Gastrocnemius medialis (tissue), 4 donors: ENCODE results near the gene DNAJB13. TPM values are rescaled to one million over a fixed set of nuclear protein-coding genes. Genes with fewer than 3 reads are reported as not detected.

ENCODE experiments used
- ATAC-seq, 2 donors: fragments of 150-250 bp; one replicate each; pipeline ENCODE4 v1.9.1; 2016
- DNase-seq, 2 donors: peaks; one replicate each; pipeline ENCODE4 v3.0.0-alpha.2; 2019
- H3K27ac ChIP-seq, 4 donors: fragments of 200-600 bp; sonication (generic); 1 replicate in 1 of 4; 2 replicates in 3 of 4; pipeline ENCODE4 v1.5.1; 2016 to 2018; ENCODE audit warnings: mild to moderate bottlenecking in 2 of 4, moderate library complexity in 1 of 4
- H3K27me3 ChIP-seq, 3 donors: fragments of 200-600 bp; sonication (generic) in 2 of 3; 1 replicate in 1 of 3; 2 replicates in 2 of 3; pipeline versions ENCODE4 v1.5.1 to v1.6.0; 2016 to 2019; ENCODE audit warnings: mild to moderate bottlenecking in 1 of 3, moderate library complexity in 1 of 3
- H3K36me3 ChIP-seq, 2 donors: fragments of 200-600 bp; sonication (generic) in 1 of 2; one replicate each; pipeline ENCODE4 v1.5.1; 2017 to 2018
- H3K4me1 ChIP-seq, 2 donors: fragments of 200-600 bp; sonication (generic) in 1 of 2; one replicate each; pipeline ENCODE4 v1.5.1; 2016 to 2017; ENCODE audit warnings: mild to moderate bottlenecking in 2 of 2
- H3K4me3 ChIP-seq, 4 donors: fragments of 200-600 bp; sonication (generic) in 3 of 4; 1 replicate in 1 of 4; 2 replicates in 3 of 4; pipeline ENCODE4 v1.5.1; 2016 to 2019; ENCODE audit warnings: mild to moderate bottlenecking in 2 of 4
- H3K9me3 ChIP-seq, 3 donors: fragments of 200-600 bp; sonication (generic) in 2 of 3; 1 replicate in 1 of 3; 2 replicates in 2 of 3; pipeline ENCODE4 v1.5.1; 2016 to 2019
- POLR2A ChIP-seq, 2 donors: fragments of 450-650 bp; IDR thresholded peaks; one replicate each; pipeline ENCODE4 v1.6.1; 2017; ENCODE audit warnings: antibody characterized with exemption in 2 of 2, mild to moderate bottlenecking in 2 of 2, moderate library complexity in 2 of 2
- in situ Hi-C, 4 donors: fragments of 200-750 bp; cut with MboI; loops; one replicate each; pipeline versions ENCODE4 v1.15.0 to v1.8.0; 2017; ENCODE audit warnings: low sequenced_read_pairs in 4 of 4
- intact Hi-C: fragments of 100-400 bp; cut with DNase I; formaldehyde crosslinking; loops from one replicate; pipeline ENCODE4 v1.15.1; 2023; ENCODE audit warnings: low total_unique reads
- total RNA-seq, 4 donors: library from RNA; depleted of rRNA; stranded (reverse); fragments of >200 nt; gene quantifications; one replicate each; pipeline versions ENCODE4 v1.1.0 to v1.2.3, GENCODE V29; 2016
- TF ChIP-seq, protein P1 (sequence below), 5 experiments: fragments of 450-650 bp in 3 of 5; fragments of 200-600 bp in 2 of 5; sonication (generic) in 2 of 5; IDR thresholded peaks in 4 of 5; conservative IDR thresholded peaks in 1 of 5; 1 replicate in 4 of 5; 2 replicates in 1 of 5; pipeline ENCODE4 v1.5.1; 2016 to 2019; ENCODE audit warnings: antibody characterized with exemption in 5 of 5, mild to moderate bottlenecking in 3 of 5, moderate library complexity in 3 of 5

Gene DNAJB13
- total RNA-seq, 4 donors from 2014 or later: not detected

DNA sequence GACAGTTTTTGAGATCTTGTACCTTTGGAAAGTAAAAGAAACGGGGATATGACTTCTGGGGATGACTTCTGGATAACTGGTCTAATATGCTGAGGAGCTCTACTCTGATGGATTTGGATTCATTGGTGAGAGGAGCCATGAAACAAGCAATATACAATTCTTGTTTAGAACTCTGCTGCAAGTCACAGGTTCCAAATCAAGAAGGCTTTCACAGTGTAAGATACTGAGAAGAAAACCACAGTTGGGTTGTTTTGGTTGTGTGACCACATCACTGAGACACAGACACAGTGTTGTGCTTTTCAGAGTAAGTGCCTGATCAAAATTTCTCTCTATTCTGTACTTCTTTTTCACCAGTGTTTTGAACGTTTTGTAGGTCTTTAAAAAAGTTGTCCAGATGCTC is 44.9 kb downstream of the DNAJB13 start:
- Histone ChIP-seq H3K27me3 (no peaks in the 10 kb centered on the region), H3K36me3 (peaks cover 0 to 8% of the 10 kb centered on the region in 2 donors), H3K27ac (peak overlapping the region in 1 of 4 donors; percentile 38), H3K9me3 (no peaks in the 10 kb centered on the region), H3K4me3 (no peak overlapping the region), H3K4me1 (no peaks in the 10 kb centered on the region)
- TF ChIP-seq, protein P1, sequence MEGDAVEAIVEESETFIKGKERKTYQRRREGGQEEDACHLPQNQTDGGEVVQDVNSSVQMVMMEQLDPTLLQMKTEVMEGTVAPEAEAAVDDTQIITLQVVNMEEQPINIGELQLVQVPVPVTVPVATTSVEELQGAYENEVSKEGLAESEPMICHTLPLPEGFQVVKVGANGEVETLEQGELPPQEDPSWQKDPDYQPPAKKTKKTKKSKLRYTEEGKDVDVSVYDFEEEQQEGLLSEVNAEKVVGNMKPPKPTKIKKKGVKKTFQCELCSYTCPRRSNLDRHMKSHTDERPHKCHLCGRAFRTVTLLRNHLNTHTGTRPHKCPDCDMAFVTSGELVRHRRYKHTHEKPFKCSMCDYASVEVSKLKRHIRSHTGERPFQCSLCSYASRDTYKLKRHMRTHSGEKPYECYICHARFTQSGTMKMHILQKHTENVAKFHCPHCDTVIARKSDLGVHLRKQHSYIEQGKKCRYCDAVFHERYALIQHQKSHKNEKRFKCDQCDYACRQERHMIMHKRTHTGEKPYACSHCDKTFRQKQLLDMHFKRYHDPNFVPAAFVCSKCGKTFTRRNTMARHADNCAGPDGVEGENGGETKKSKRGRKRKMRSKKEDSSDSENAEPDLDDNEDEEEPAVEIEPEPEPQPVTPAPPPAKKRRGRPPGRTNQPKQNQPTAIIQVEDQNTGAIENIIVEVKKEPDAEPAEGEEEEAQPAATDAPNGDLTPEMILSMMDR (IDR thresholded peaks at IDR 0.05 in 4 of 5, conservative IDR thresholded peaks at IDR 0.05 in 1 of 5): no peak
- no peak for TF ChIP-seq POLR2A (IDR thresholded peaks at IDR 0.05)
- intact Hi-C loops: no loop called here
- ATAC-seq (no peak), DNase-seq (no peak)
- in situ Hi-C loops: no loop called here

DNA sequence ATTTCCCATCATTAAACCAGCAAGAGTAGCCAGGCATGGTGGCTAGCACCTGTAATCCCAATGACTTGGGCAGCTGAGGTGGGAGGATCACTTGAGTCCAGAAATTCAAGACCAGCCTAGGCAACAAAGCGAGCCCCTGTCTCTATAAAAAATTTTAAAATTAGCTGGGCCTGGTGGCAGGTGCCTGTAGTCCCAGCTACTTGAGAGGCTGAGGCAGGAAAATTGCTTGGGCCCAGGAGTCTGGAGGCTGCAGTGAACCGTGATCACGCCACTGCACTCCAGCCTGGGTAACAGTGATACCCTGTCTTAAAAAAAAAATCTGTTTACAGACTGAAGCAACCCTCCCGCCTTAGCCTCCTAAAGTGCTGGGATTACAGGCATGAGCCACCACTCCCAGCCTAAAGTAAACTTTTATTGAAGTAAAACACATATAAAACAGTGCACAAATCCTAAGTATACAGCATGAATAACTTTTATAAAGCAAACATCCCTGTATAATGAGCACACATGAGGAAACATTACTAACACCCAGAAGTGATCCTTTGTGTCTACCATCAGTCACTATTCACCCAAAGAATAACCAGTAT is 45.4 kb downstream of the DNAJB13 start:
- no peaks in the 10 kb centered on the region for H3K9me3 ChIP-seq
- no peaks in the 10 kb centered on the region for H3K27me3 ChIP-seq
- DNase-seq (peak; percentile 1 to 11), ATAC-seq (peak; percentile 16 to 30)
- intact Hi-C loops: no loop called here
- H3K27ac ChIP-seq: peak overlapping the region in 2 of 4 donors; percentile 14 to 38
- in situ Hi-C loops: no loop called here
- no peak overlapping the region for H3K4me3 ChIP-seq
- peaks cover 0 to 11% of the 10 kb centered on the region in 2 donors for H3K36me3 ChIP-seq
- no peaks in the 10 kb centered on the region for H3K4me1 ChIP-seq
- TF ChIP-seq, protein P1 (IDR thresholded peaks at IDR 0.05 in 4 of 5, conservative IDR thresholded peaks at IDR 0.05 in 1 of 5): no peak
- no peak for TF ChIP-seq POLR2A (IDR thresholded peaks at IDR 0.05)

DNA sequence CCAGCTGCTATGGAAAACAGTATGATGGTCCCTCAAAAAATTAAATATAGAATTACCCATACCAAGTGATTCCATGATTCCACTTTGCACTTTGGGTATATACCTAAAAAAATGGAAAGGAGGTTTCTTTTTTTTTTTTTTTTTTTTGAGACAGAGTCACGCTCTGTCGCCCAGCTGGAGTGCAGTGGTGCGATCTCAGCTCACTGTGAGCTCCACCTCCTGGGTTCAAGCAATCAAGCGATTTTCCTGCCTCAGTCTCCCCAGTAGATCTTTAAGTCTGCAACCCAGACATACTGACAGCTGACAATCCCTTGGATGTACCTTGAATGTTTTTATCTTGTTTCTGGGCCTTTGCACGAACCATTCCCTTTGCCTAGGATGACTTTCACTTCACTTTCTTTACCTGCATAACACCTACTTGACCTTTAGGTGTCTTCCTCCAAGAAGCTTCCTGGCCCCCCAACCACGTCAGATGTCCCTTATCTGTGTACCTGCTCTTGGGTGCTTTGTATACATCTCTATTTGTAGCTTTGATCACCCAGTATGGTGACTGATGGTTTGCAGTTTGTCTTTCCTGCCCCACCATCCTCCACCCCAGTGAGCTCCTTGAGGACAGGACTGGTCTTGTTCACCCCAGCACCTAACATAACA is 46.4 kb downstream of the DNAJB13 start:
- no peak overlapping the region for H3K4me3 ChIP-seq
- in situ Hi-C loops: no loop called here
- no peaks in the 10 kb centered on the region for H3K27me3 ChIP-seq
- no peaks in the 10 kb centered on the region for H3K9me3 ChIP-seq
- peaks cover 0 to 5% of the 10 kb centered on the region in 2 donors for H3K4me1 ChIP-seq
- ATAC-seq (no peak), DNase-seq (no peak)
- H3K27ac ChIP-seq: peak overlapping the region in 2 of 4 donors; percentile 14 to 41
- TF ChIP-seq, protein P1 (IDR thresholded peaks at IDR 0.05 in 4 of 5, conservative IDR thresholded peaks at IDR 0.05 in 1 of 5): no peak
- no peak for TF ChIP-seq POLR2A (IDR thresholded peaks at IDR 0.05)
- intact Hi-C loops: no loop called here
- peaks cover 0 to 11% of the 10 kb centered on the region in 2 donors for H3K36me3 ChIP-seq

DNA sequence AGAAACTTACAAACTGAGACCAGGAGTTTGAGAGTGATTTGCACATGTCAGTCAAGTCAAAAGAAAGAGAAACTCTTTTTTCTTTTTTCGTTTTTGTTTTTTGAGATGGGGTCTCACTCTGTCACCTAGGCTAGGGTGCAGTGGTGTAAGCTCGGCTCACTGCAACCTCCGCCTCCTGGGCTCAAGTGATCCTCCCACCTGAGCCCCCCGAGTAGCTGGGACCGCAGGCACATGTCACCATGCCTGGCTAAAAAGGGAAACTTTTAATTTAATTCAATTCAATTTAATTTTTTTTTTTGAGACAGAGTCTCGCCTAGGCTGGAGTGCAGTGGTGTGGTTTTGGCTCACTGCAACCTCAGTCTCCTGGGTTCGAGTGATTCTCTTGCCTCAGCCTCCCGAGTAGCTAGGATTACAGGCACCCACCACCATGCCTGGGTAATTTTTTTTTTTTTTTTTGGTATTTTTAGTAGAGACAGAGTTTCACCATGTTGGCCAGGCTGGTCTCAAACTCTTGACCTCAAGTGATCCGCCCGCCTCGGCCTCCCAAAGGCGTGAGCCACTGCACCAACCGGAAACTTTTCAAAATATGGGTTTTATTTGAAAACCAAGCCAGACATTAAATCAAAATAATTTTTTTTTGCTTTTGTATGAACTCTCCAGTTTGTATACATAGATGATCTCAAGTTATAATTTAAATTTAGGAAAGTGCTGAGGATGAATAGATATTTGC is 48.2 kb downstream of the DNAJB13 start:
- no peak for ATAC-seq
- in situ Hi-C loops: no loop called here

More for the DNA sequence above, 48.2 kb downstream of the DNAJB13 start:
- TF ChIP-seq, protein P1 (IDR thresholded peaks at IDR 0.05 in 4 of 5, conservative IDR thresholded peaks at IDR 0.05 in 1 of 5): no peak
- TF ChIP-seq POLR2A (IDR thresholded peaks at IDR 0.05): no peak
- peaks cover 5 to 20% of the 10 kb centered on the region in 2 donors for H3K4me1 ChIP-seq
- H3K9me3 ChIP-seq: no peaks in the 10 kb centered on the region
- H3K27ac ChIP-seq: peak overlapping the region in 3 of 4 donors; percentile 47 to 99 (median 99)
- no peak overlapping the region for H3K4me3 ChIP-seq
- peaks cover 0 to 27% of the 10 kb centered on the region in 2 donors for H3K36me3 ChIP-seq
- intact Hi-C loops: no loop called here
- H3K27me3 ChIP-seq: no peaks in the 10 kb centered on the region
- peak in 1 of 2 donors; percentile 13 for DNase-seq
